Sigmoid colon (tissue), 7 donors: Measurements from ENCODE around the gene PRR15. TPM values are rescaled to one million over a fixed set of nuclear protein-coding genes. Genes with fewer than 3 reads are reported as not detected.

Experiments
- DNase-seq: peaks from one replicate; pipeline ENCODE4 v3.0.0-alpha.2; 2019
- H3K27ac ChIP-seq, 4 donors: fragments of 200-600 bp; sonication (generic); one replicate each; pipeline ENCODE4 v1.5.1; 2016 to 2019; ENCODE audit warnings: mild to moderate bottlenecking in 1 of 4
- H3K27me3 ChIP-seq, 3 donors: fragments of 200-600 bp; sonication (generic); one replicate each; pipeline ENCODE4 v1.5.1; 2019; ENCODE audit warnings: mild to moderate bottlenecking in 1 of 3
- H3K36me3 ChIP-seq, 4 donors: fragments of 200-600 bp; sonication (generic); one replicate each; pipeline ENCODE4 v1.5.1; 2016 to 2019
- H3K4me1 ChIP-seq, 4 donors: fragments of 200-600 bp; sonication (generic); one replicate each; pipeline ENCODE4 v1.5.1; 2017 to 2019
- H3K4me3 ChIP-seq, 4 donors: fragments of 200-600 bp; sonication (generic); one replicate each; pipeline ENCODE4 v1.5.1; 2017 to 2019; ENCODE audit warnings: mild to moderate bottlenecking in 2 of 4, moderate library complexity in 1 of 4
- H3K9me3 ChIP-seq, 4 donors: fragments of 200-600 bp in 3 of 4; sonication (generic) in 3 of 4; one replicate each; pipeline versions ENCODE4 v1.5.1 to v1.6.1; 2013 to 2019
- CTCF ChIP-seq, 4 experiments: fragments of 450-650 bp in 3 of 4; fragments of 200-600 bp in 1 of 4; IDR thresholded peaks; one replicate each; pipeline ENCODE4 v1.5.1; 2016 to 2019; ENCODE audit warnings: antibody characterized with exemption in 4 of 4, mild to moderate bottlenecking in 3 of 4, moderate library complexity in 2 of 4
- EP300 ChIP-seq, 4 donors: sonication (generic); formaldehyde crosslinking; IDR thresholded peaks; one replicate each; pipeline ENCODE4 v1.6.1; 2017; ENCODE audit warnings: antibody characterized with exemption in 4 of 4
- POLR2A ChIP-seq, 2 donors: fragments of 450-650 bp; IDR thresholded peaks; one replicate each; pipeline ENCODE4 v1.6.1; 2016; ENCODE audit warnings: antibody characterized with exemption in 2 of 2, mild to moderate bottlenecking in 2 of 2, moderate library complexity in 2 of 2
- POLR2AphosphoS5 ChIP-seq, 4 donors: sonication (generic); formaldehyde crosslinking; IDR thresholded peaks; one replicate each; pipeline ENCODE4 v1.6.1; 2017; ENCODE audit warnings: antibody characterized with exemption in 4 of 4
- WGBS, 2 donors: extraction: QIAGEN DNeasy Blood & Tissue Kit; methylation state at CpG; one replicate each; pipeline ENCODE4 v1.1.7; 2013; 5-methylcytosine and 5-hydroxymethylcytosine counted together
- intact Hi-C: fragments of 100-400 bp; cut with DNase I; formaldehyde crosslinking; loops from one replicate; pipeline ENCODE4 v1.15.1; 2023
- polyA plus RNA-seq, 3 donors: library from polyadenylated mRNA; stranded (reverse); fragments of 200-250 nt; gene quantifications; one replicate each; pipeline ENCODE4 v1.2.3, GENCODE V29; 2013
- total RNA-seq, 4 donors: library from RNA; depleted of rRNA; stranded (reverse); fragments of >200 nt; gene quantifications; one replicate each; pipeline ENCODE4 v1.1.0, GENCODE V29; 2016
- donor health status: healthy with polysubstance abuse.
- donor health status: Bipolar disorder and iron deficiency.
- donor health status: healthy.

Gene PRR15
- total and polyA plus RNA-seq, 7 donors, result 0.27 to 318 (median 166) TPM; not detected in 3

- H3K4me1 ChIP-seq, result no peaks in the 10 kb centered on the region
- no peaks in the 10 kb centered on the region for H3K27me3 ChIP-seq
- H3K27ac ChIP-seq, result no peak overlapping the region
- WGBS, 2 donors, result 35 to 71% methylated on average over 4 of the region's 4 CpGs
- no peak overlapping the region for H3K4me3 ChIP-seq
- H3K9me3 ChIP-seq, result no peaks in the 10 kb centered on the region
- no peak for DNase-seq
- intact Hi-C loops, result no loop called here
- H3K36me3 ChIP-seq, result no peaks in the 10 kb centered on the region
- TF ChIP-seq CTCF (IDR thresholded peaks at IDR 0.05), result no peak
- TF ChIP-seq EP300 (IDR thresholded peaks at IDR 0.05), result no peak
- no peak for TF ChIP-seq POLR2A (IDR thresholded peaks at IDR 0.05)
- TF ChIP-seq POLR2AphosphoS5 (IDR thresholded peaks at IDR 0.05), result no peak
Observed at GRCh38 chr7:29606830-29607229, 43.2 kb downstream of the PRR15 start.

DNA sequence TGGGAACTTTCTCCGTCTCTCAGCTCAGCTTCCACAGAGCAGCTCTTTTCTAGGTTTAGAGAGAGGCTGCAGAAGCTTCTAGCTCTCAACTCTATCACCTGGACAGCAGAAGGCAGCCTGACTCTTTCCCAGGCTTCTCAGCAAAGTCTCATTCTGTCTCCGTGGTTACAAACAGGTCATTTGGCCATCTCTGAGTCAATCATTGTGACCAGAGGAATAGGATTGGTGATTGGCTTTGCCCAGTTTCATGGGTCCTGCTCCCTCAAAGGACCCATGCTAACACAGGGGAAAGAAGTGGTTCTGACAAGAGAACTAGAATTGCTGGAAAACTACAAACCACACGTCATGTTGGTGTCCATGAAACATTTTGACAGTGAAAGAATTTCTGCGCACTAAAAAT lies 43.6 kb downstream of the PRR15 start:
- 94 to 96% methylated on average over 4 of the region's 4 CpGs for WGBS, 2 donors
- no peak for DNase-seq

DNA sequence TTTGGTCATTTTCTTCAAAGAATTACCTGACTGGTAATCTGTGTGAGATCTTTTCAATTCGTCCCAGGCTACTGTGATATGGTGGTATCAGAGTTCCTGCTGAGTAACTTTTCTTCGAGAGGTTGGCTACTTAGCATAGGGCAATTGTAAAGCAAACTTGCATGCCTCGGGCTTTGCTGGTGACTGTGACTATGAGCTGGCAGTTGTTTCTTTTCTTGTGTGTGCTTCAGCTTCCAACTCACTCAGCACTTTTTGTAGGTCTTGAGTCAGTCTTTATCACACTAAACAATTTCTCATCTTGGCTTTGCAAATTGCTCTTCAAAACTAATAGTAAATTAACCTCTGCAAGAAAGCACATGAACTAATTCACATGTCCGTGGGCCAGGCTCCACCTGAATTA lies 44.3 kb downstream of the PRR15 start:
- H3K9me3 ChIP-seq, result no peaks in the 10 kb centered on the region
- TF ChIP-seq EP300 (IDR thresholded peaks at IDR 0.05), result no peak
- no peak for TF ChIP-seq POLR2A (IDR thresholded peaks at IDR 0.05)
- no peak for TF ChIP-seq CTCF (IDR thresholded peaks at IDR 0.05)
- no peak for TF ChIP-seq POLR2AphosphoS5 (IDR thresholded peaks at IDR 0.05)
- H3K36me3 ChIP-seq, result no peaks in the 10 kb centered on the region
- DNase-seq, result no peak
- H3K4me1 ChIP-seq, result no peaks in the 10 kb centered on the region
- no peaks in the 10 kb centered on the region for H3K27me3 ChIP-seq
- intact Hi-C loops, result no loop called here
- H3K4me3 ChIP-seq, result no peak overlapping the region
- H3K27ac ChIP-seq, result no peak overlapping the region
- 63 to 84% methylated on average over 4 of the region's 4 CpGs for WGBS, 2 donors

More for the DNA sequence above, 43.6 kb downstream of the PRR15 start:
- no peak overlapping the region for H3K4me3 ChIP-seq
- H3K27ac ChIP-seq, result no peak overlapping the region
- intact Hi-C loops, result no loop called here
- no peaks in the 10 kb centered on the region for H3K36me3 ChIP-seq
- H3K9me3 ChIP-seq, result no peaks in the 10 kb centered on the region
- no peaks in the 10 kb centered on the region for H3K27me3 ChIP-seq
- no peaks in the 10 kb centered on the region for H3K4me1 ChIP-seq
- TF ChIP-seq POLR2A (IDR thresholded peaks at IDR 0.05) (no peak), CTCF (IDR thresholded peaks at IDR 0.05) (no peak), POLR2AphosphoS5 (IDR thresholded peaks at IDR 0.05) (no peak), EP300 (IDR thresholded peaks at IDR 0.05) (no peak)

- H3K36me3 ChIP-seq, result no peaks in the 10 kb centered on the region
- no peak overlapping the region for H3K27ac ChIP-seq
- TF ChIP-seq POLR2AphosphoS5 (IDR thresholded peaks at IDR 0.05), result no peak
- peak in 2 of 4 experiments; percentile 16 to 41 for TF ChIP-seq CTCF (IDR thresholded peaks at IDR 0.05)
- no peak for TF ChIP-seq EP300 (IDR thresholded peaks at IDR 0.05)
- peak in 1 of 2 donors; percentile 11 for TF ChIP-seq POLR2A (IDR thresholded peaks at IDR 0.05)
- intact Hi-C loops, result no loop called here
- no peaks in the 10 kb centered on the region for H3K27me3 ChIP-seq
- H3K4me1 ChIP-seq, result no peaks in the 10 kb centered on the region
- no peaks in the 10 kb centered on the region for H3K9me3 ChIP-seq
- DNase-seq, result no peak
- WGBS, 2 donors, result 18 to 65% methylated on average over 15 of the region's 15 CpGs
- H3K4me3 ChIP-seq, result no peak overlapping the region
Observed at GRCh38 chr7:29609162-29610037, 45.8 kb downstream of the PRR15 start.
